Measurements from ENCODE around the gene RFFL. TPM values are rescaled to one million over a fixed set of nuclear protein-coding genes. Genes with fewer than 3 reads are reported as not detected.

The RFFL gene
- total RNA-seq, 1 donor from 2014 or later, result 31.5 TPM

- no peak overlapping the region for H3K4me3 ChIP-seq (ENCODE audit: low read depth, low read length)
- no peak for TF ChIP-seq CTCF (conservative IDR thresholded peaks at IDR 0.05; ENCODE audit: low read depth, low read length)
- no peak for DNase-seq (ENCODE audit: low read depth)
Observed at GRCh38 chr17:34999456-34999855, 64.1 kb downstream of the RFFL start.

GRCh38 chr17:34998205-34998604 lies 65.3 kb downstream of the RFFL start:
- H3K4me3 ChIP-seq (ENCODE audit: low read depth, low read length), result no peak overlapping the region
- no peak for DNase-seq (ENCODE audit: low read depth)
- peak; percentile 90 for TF ChIP-seq CTCF (conservative IDR thresholded peaks at IDR 0.05; ENCODE audit: low read depth, low read length)

- TF ChIP-seq CTCF (conservative IDR thresholded peaks at IDR 0.05; ENCODE audit: low read depth, low read length), result no peak
- DNase-seq (ENCODE audit: low read depth), result peak; percentile 51
- no peak overlapping the region for H3K4me3 ChIP-seq (ENCODE audit: low read depth, low read length)
Observed at GRCh38 chr17:34997355-34997862, 66.1 kb downstream of the RFFL start.

GRCh38 chr17:34996422-34997285 lies 66.9 kb downstream of the RFFL start:
- no peak for TF ChIP-seq CTCF (conservative IDR thresholded peaks at IDR 0.05; ENCODE audit: low read depth, low read length)
- no peak for DNase-seq (ENCODE audit: low read depth)
- H3K4me3 ChIP-seq (ENCODE audit: low read depth, low read length), result no peak overlapping the region

GRCh38 chr17:34993031-34993430 lies 70.5 kb downstream of the RFFL start:
- no peak for DNase-seq (ENCODE audit: low read depth)
- no peak overlapping the region for H3K4me3 ChIP-seq (ENCODE audit: low read depth, low read length)
- no peak for TF ChIP-seq CTCF (conservative IDR thresholded peaks at IDR 0.05; ENCODE audit: low read depth, low read length)

- DNase-seq (ENCODE audit: low read depth), result no peak
- no peak for TF ChIP-seq CTCF (conservative IDR thresholded peaks at IDR 0.05; ENCODE audit: low read depth, low read length)
Observed at GRCh38 chr17:34991606-34992005, 71.9 kb downstream of the RFFL start.

More at GRCh38 chr17:34991606-34992005, 71.9 kb downstream of the RFFL start:
- H3K4me3 ChIP-seq (ENCODE audit: low read depth, low read length), result no peak overlapping the region

Data from epithelial cell of proximal tubule (primary cell).